HG03521 (cell line): ENCODE measurements around the gene NKAIN1.
"Not testable (repeated sequence)": the region's sequence is repeated elsewhere in the genome, so short reads cannot be mapped to it uniquely, and the experiment has no call there.

ENCODE experiments used
- ATAC-seq: cut with Tn5 transposase; IDR thresholded peaks from one replicate; pipeline ENCODE4 v1.9.1; 2021; ENCODE audit warnings: mild to moderate bottlenecking, moderate library complexity; ENCODE audit not compliant: unreplicated experiment

Gene NKAIN1

DNA sequence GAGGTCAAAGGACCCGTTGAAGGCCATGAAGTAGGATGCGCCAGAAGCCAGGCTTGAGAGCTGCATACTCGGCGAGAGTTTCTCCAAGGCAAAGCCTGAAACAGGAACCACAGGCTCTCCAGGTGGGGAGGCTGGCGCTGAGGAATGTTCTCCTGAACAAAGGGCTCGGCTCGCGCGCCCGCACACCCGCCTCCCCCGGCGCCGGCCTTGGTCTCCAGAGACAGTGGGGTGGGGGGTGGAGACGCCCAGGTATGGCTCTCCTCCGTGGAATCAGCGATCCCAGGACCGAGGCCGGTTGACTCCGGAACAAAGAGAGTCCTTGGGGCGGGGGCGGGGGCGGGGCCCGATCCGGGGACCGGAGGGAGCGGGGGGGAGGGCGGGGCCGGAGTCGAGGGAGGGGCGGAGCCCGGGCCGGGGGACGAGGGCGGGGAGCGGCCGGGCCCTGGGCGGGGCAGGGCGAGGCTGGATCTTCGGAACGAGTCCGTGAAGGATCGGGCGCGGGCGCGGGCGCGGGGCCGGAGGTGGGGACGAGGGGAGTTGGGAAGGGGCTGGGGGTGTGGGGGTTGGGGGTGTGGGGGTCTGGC lies 85.0 kb downstream of the NKAIN1 start:
- ATAC-seq, result peak; percentile 41

DNA sequence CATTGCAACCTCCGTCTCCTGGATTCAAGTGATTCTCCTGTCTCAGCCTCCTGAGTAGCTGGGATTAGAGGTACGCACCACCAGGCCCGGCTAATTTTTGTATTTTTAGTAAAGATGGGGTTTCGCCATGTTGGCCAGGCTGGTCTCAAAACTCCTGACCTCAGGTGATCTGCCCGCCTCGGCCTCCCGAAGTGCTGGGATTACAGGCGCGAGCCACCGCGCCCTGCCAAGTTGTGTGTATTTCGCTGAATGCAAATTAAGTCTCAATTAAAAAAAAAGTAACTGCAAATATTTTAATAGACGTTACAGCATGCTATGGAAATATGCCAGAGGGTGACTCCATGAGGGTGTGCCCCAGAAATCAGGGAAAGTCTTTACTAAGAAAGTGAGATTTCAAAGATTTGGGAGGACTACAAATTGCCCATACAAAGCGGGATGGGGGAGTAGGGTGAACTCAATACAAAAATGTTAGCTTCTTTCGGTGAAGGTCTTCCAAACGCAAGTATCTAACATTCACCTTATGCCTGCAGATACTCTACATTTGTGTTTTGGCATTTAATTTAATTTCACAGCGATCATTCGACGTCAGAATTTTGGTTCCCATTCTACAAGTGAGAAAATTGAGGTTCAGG lies 85.6 kb downstream of the NKAIN1 start:
- ATAC-seq, result no peak

DNA sequence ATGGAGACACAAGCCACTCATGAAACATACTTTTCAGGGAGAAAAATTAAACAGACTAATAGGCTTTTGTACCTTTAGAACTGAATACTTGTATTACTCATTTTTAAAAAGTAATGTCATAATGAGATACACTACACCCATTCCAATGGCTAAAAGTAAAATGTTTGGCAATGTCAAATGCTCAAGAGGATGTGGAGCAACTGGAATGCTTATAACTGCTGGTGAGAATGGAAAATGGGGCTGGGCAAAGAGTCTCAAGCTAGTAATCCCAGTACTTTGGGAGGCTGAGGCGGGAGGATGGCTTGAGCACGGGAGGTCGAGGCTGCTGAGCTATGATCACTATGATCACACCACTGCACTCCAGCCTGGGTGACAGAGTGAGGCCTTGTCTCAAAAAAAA lies 86.3 kb downstream of the NKAIN1 start:
- no peak for ATAC-seq

DNA sequence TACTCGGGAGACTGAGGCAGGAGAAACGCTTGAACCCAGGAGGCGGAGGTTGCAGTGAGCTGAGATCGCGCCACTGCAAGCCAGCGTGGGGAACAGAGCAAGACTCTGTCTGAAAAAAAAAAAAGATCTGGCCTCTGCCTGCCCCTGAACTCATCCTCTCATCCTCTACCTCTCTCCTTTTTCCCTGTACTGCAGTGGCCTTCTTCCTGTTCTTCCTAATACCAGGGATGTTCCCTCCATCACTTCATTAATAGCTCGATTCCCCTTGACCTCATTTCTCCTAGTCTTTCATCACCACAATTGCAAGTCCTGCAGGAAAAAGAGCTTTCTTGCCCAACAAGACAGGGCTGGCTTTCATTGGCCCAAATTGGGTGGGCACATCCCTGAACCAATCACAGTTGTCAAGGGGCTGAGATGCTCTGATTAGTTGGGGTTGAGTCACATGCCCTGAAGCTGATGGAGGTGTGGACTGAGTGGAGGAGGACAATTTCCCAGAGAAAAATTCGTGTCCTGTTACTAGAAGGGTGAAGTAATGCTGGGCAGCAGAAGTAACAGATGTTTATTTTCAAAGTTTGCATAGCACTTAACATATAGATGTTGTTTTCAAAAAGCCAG lies 87.4 kb downstream of the NKAIN1 start:
- no peak for ATAC-seq

DNA sequence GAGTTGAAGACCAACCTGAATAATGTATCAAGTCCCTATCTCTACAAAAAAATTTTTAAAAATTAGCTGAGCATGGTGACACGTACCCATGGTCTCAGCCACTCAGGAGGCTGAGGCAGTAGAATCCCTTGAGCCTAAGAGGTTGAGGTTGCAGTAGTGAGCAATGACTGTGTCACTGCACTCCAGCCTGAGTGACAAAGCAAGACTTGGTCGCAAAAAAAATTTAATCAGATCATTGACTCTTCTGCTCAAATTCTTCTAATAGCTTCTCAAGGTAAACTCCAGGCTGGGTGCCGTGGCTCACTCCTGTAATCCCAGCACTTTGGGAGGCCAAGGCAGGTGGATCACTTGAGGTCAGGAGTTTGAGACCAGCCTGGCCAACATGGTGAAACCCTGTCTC lies 88.3 kb downstream of the NKAIN1 start:
- no peak for ATAC-seq

DNA sequence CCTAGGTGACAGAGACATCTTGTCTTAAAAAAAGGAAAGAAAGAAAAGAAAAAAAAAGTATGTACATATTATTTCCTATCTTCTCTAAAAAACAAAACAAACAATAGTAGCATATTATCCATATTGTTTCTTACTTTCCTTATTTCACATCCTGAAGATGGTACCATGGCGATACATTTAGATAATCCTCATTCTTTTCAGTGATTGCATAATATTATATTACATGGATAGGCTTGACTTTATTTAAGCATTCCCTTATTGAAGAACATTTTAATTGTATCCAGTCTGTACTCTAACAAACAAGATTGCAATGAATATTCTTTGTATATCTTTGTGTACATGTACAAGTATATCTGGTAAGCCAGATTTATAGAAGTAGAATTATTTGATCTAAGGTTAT lies 91.3 kb downstream of the NKAIN1 start:
- no peak for ATAC-seq

DNA sequence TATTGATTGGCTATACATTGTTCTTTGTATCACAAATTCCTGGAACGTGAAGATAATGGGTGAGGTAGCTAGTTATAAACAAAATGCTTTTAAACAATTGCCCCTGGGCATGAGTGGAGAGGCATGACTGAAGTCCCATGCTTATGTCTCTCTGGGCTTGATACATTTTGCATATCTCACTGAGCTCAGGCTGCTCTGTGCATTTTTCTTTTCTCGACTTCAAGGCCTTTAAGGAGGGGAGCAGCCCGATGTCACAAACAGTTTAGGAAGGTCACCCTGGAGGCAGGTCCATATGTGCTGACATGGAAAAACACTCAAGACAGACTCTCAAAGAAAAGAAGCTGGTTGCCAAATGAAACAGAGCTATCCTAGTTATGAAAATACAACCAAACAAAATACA lies 94.0 kb downstream of the NKAIN1 start:
- no peak for ATAC-seq

DNA sequence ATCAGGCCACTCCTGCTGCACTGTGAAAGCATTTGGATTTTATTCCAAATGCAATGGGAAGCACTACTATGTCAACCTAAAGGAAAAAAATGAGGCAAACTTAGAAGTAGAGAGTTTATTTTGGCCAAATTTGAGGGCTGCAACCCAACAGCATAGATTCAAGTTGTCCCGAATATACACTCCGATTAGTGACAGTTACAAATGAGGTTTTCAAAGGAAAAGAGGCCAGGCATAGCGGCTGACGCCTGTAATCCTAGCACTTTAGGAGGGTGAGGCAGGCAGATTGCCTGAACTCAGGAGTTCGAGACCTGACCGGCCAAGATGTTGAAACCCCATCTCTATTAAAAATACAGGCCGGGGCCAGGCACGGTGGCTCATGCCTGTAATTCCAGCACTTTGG lies 95.2 kb downstream of the NKAIN1 start:
- ATAC-seq, result no peak

DNA sequence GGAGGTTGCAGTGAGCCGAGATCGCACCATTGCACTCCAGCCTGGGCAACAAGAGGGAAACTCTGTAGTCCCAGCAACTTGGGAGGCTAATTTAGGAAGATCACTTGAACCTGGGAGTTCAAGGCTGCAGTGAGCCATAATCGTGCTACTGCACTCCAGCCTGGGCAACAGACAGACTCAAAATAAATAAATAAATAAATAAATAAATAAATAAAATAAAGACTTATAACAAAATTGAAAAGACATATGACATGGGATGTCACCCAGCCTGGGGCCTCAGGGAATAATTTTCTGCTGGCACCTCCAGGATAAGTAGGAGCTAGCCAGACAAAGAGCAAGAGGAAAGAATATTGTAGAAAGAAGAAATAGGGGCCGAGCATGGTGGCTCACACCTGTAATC lies 96.2 kb downstream of the NKAIN1 start:
- no peak for ATAC-seq

DNA sequence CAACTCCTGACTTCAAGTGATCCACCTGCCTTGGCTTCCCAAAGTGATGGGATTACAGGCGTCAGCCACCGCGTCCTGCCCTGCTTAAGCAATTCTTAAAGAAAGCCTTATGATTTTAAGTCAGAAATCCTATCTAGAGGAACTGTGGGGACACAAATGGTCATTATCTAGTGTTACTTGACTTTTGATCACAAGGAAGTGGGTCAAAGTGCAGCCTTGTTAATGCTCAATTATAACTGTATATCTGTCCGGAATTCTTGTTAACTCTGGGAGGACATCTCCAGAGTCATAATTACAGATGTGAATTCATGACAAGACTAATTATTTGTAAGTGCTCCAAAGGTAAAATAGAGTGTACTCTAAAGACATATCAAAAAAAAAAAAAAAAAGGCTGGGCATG lies 97.3 kb downstream of the NKAIN1 start:
- ATAC-seq, result no peak

DNA sequence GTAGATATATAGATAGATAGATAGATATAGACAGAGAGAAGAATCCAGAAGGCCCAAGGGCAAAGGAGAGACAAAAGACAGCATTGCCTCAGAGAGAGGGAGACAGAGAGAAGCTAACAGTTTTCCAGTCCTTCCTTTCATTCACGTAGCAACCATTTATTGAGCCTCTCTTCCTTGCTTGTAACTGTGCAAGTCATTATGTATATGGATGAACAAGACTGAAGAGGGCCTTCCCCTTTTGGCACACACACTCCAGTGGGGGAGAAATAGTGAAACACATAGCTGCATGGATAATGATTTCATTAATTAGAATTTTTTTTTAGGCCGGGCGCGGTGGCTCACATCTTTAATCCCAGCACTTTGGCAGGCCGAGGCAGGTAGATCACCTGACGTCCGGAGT lies 99.4 kb downstream of the NKAIN1 start:
- no peak for ATAC-seq

DNA sequence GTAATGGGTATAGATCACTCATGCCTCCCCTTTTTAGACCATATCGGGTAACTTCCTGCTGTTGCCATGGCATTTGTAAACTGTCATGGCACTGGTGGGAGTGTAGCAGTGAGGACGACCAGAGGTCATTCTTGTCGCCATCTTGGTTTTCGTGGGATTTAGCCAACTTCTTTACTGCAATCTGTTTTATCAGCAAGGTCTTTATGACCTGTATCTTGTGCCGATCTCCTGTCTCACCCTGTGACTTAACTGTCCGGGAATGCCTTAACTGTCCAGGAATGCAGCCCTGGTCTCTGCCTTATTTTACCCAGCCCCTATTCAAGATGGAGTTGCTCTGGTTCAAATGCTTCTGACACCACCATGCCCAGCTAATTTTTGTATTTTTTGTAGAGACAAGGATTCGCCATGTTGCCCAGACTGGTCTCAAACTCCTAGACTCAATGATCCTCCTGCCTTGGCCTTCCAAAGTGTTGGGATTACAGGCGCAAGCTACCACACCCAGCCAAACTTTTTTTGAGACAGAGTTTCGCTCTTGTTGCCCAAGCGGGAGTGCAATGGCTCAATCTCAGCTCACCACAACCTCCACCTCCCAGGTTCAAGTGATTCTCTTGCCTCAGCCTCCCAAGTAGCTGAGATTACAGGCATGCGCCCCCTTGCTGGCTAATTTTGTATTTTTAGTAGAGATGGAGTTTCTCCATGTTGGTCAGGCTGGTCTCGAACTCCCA lies 100.7 kb downstream of the NKAIN1 start:
- ATAC-seq, result not testable (repeated sequence)

DNA sequence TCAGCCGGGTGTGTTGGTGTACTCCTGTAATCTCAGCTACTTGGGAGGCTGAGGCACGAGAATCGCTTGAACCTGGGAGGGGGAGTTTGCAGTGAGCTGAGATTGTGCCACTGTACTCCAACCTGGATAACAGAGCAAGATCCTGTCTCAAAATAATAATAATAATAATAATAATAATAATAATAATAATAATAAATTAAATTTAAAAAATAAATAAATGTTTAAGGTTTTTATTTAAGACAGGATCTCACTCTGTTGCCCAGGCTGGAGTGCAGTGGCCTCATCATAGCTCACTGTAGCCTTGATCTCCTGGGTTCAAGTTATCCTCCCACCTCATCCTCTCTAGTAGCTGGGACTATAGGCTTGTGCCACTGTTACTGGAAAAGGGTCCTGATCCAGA lies 101.8 kb downstream of the NKAIN1 start:
- ATAC-seq, result not testable (repeated sequence)

DNA sequence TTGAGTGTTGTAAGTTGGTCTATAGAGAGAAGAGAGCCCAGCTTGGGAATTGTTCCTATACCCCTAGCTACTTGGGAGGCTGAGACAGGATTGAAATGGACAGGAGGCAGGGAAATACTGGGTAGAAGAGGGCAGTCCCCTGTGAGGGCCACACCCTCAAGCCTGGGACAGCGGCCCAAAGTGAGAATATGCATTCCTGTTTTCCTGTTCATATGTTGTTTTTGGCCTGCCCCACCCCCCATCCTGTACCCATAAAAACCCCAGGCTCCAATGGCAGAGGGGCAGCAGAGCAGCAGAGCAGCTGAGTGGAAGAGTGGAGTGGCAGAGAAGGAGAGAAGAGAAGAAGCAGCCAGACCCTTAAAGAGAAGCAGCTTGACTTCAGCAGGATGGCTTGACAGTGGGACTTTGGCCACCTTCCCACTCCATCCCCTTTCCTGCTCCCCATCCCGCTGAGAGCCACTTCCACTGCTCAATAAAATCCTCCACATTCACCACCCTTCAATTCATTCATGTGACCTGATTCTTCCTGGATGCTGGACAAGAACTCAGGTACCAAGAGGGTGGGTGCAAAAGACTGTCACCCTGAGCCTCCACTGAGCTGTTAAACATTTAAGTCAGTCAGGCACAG lies 103.6 kb downstream of the NKAIN1 start:
- ATAC-seq, result no peak

DNA sequence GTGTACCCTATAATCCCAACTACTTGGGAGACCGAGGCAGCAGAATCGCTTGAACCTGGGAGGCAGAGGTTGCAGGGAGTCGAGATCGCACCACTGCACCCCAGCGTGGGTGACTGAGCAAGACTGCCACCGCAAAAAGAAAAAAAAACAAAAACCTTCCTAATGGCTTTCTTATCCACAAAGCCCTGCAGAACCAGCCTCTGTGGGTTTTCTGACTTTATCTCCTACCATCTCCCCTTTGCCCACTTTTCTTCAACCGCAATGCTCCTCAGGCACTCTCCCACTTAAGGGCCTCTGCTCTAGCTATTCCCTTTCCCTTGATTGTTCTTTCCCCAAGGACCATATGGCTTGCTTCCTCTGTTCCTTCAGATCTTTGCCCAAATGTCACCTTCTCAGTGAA lies 106.3 kb downstream of the NKAIN1 start:
- ATAC-seq, result no peak
